Spleen (tissue), 13 donors: ENCODE results near the gene ZNF507. TPM values are rescaled to one million over a fixed set of nuclear protein-coding genes. Genes with fewer than 3 reads are reported as not detected.

Experiments
- DNase-seq: peaks from one replicate; pipeline ENCODE4 v3.0.0-alpha.2; 2020
- H3K27ac ChIP-seq, 8 donors: fragments of 200-600 bp; sonication (generic) in 7 of 8; 1 replicate in 4 of 8; 2 replicates in 4 of 8; pipeline versions ENCODE4 v1.5.0 to v1.8.0; 2016 to 2021; ENCODE audit warnings: inconsistent platforms in 4 of 8, mild to moderate bottlenecking in 4 of 8, moderate library complexity in 1 of 8
- H3K27me3 ChIP-seq, 7 donors: fragments of 200-600 bp; sonication (generic) in 6 of 7; replicated peaks in 1 of 7; 1 replicate in 4 of 7; 2 replicates in 3 of 7; pipeline versions ENCODE4 v1.5.0 to v1.8.0; 2016 to 2021; ENCODE audit warnings: inconsistent platforms in 3 of 7, mild to moderate bottlenecking in 1 of 7
- H3K36me3 ChIP-seq, 6 donors: fragments of 200-600 bp; sonication (generic) in 5 of 6; 1 replicate in 4 of 6; 2 replicates in 2 of 6; pipeline versions ENCODE4 v1.5.0 to v1.8.0; 2016 to 2021; ENCODE audit warnings: inconsistent platforms in 2 of 6
- H3K4me1 ChIP-seq, 6 donors: fragments of 200-600 bp; sonication (generic) in 5 of 6; 1 replicate in 3 of 6; 2 replicates in 3 of 6; pipeline versions ENCODE4 v1.5.0 to v1.8.0; 2016 to 2021; ENCODE audit warnings: inconsistent platforms in 3 of 6
- H3K4me3 ChIP-seq, 8 donors: fragments of 200-600 bp; sonication (generic) in 7 of 8; 1 replicate in 4 of 8; 2 replicates in 4 of 8; pipeline versions ENCODE4 v1.5.0 to v1.8.0; 2016 to 2021; ENCODE audit warnings: inconsistent platforms in 4 of 8, mild to moderate bottlenecking in 4 of 8, moderate library complexity in 2 of 8
- H3K9me3 ChIP-seq, 8 donors: fragments of 200-600 bp; sonication (generic) in 7 of 8; 1 replicate in 4 of 8; 2 replicates in 4 of 8; pipeline versions ENCODE4 v1.5.0 to v1.8.0; 2016 to 2021; ENCODE audit warnings: inconsistent platforms in 4 of 8
- POLR2A ChIP-seq, 3 donors: fragments of 450-650 bp; IDR thresholded peaks; one replicate each; pipeline ENCODE4 v1.5.1; 2017; ENCODE audit warnings: antibody characterized with exemption in 3 of 3, mild to moderate bottlenecking in 1 of 3
- POLR2AphosphoS5 ChIP-seq, 3 donors: sonication (generic); formaldehyde crosslinking; IDR thresholded peaks; one replicate each; pipeline ENCODE4 v1.5.1; 2017; ENCODE audit warnings: antibody characterized with exemption in 3 of 3
- WGBS, 5 donors: extraction: QIAGEN DNeasy Blood & Tissue Kit in 3 of 5; methylation state at CpG; one replicate each; pipeline versions ENCODE4 v1.1.5 to v1.1.7; 2013 to 2018; 5-methylcytosine and 5-hydroxymethylcytosine counted together
- intact Hi-C: fragments of 100-400 bp; cut with DNase I; formaldehyde crosslinking; loops from one replicate; pipeline ENCODE4 v1.15.0; 2023; ENCODE audit warnings: low total_unique reads
- long read RNA-seq, 2 donors: transcript quantifications; one replicate each; lab custom pipeline, GENCODE V29; 2026
- polyA plus RNA-seq, 3 donors: library from polyadenylated mRNA; stranded (reverse); fragments of 200-250 nt; gene quantifications; one replicate each; pipeline ENCODE4 v1.2.1, GENCODE V29; 2013
- total RNA-seq, 7 donors: library from RNA; depleted of rRNA in 3 of 7; stranded (reverse); fragments of >200 nt in 3 of 7; fragmentation: NEBNext Ultra II Directional in 4 of 7; extraction: Animal tissue kit (Norgen Biotek cat#: 25700) in 4 of 7; gene quantifications; one replicate each; pipeline versions ENCODE4 v1.1.0 to v1.2.1, GENCODE V29; 2016 to 2021
- TF ChIP-seq, protein P1 (sequence below), 11 experiments: fragments of 200-600 bp in 7 of 11; fragments of 450-650 bp in 4 of 11; sonication (generic) in 4 of 11; IDR thresholded peaks in 8 of 11; conservative IDR thresholded peaks in 3 of 11; 1 replicate in 7 of 11; 2 replicates in 4 of 11; pipeline versions ENCODE4 v1.4.0 to v1.8.0; 2016 to 2021; ENCODE audit warnings: antibody characterized with exemption in 11 of 11, inconsistent platforms in 4 of 11, mild to moderate bottlenecking in 1 of 11
- donor health status: healthy with polysubstance abuse.
- donor health status: DM: no; HTN: no; CAD: no; lungs with moderate emphysema.
- donor health status: DM: no; HTN: no; CAD: no.
- donor health status: Bipolar disorder and iron deficiency.
- donor health status: healthy.
- donor health status: DM: no; HTN: no; CAD: no.
- donor health status: DM: yes; HTN: yes; CAD: no.

ZNF507 gene
- 10 to 100 TPM; 20.4 to 31.4 (median 25.6) TPM for total RNA-seq
- 1 to 10 TPM; 3.6 to 5.1 (median 4.8) TPM for polyA plus RNA-seq
- long read RNA-seq, donor 1, partial matches to known transcripts, result 0 of 2 reads
- long read RNA-seq, donor 1, other reads (novel, unspliced or antisense), result 0 of 2 reads
- long read RNA-seq, donor 2, result 0 reads

DNA sequence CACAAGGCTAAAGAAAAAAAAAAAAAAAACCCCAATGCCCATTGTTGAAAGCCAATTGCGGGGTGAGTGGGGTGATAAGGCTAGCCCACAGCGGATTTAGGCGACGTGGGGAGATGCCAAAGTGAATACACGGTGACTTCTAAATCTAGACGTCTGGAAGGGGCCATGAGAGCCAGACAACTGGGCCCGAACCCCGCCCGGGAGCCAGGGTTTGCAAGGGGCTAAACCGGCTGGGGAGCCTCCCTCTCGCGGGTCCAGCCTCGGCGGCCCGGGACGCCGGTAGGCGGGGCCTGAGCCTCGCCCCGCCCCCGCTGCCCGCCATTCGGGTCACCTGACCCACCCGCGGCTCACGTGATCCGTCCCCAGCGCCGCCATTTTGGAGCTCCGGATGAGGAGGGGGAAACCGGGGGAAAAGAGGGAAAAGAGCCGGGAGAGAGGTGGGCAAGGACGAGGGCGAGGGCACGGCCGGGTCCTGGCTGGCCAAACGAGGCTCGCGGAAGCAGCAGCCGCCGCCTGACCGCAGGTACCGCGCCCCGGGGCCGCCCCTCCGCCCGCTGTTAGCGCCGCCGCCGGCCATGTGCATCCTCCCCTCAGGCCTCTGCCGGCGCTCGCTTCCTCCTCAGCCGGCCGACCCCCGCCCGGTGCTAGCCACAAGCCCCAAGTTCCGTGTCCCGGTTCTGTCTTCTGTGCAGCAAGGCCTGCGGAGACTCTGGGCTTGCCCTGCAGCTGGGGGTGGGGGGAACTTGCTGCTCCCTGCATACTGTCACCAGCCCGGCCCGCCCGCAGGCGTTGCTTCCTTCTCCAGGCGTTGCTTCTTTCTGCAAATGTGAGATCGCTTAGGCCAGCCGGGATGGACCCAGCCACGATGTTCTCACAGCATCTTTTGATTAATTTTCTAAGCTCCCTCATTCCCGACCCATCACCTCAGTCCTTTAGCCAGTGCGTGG lies at the start of gene ZNF507:
Gene ZNF507, plus strand, starts transcription at position 350 of the 947 bp plus-strand sequence. CDS start 7,221 bp downstream, outside the sequence.
- TF ChIP-seq POLR2AphosphoS5 (IDR thresholded peaks at IDR 0.05), result peak; percentile 76 to 82 (median 81)
- TF ChIP-seq, protein P1, sequence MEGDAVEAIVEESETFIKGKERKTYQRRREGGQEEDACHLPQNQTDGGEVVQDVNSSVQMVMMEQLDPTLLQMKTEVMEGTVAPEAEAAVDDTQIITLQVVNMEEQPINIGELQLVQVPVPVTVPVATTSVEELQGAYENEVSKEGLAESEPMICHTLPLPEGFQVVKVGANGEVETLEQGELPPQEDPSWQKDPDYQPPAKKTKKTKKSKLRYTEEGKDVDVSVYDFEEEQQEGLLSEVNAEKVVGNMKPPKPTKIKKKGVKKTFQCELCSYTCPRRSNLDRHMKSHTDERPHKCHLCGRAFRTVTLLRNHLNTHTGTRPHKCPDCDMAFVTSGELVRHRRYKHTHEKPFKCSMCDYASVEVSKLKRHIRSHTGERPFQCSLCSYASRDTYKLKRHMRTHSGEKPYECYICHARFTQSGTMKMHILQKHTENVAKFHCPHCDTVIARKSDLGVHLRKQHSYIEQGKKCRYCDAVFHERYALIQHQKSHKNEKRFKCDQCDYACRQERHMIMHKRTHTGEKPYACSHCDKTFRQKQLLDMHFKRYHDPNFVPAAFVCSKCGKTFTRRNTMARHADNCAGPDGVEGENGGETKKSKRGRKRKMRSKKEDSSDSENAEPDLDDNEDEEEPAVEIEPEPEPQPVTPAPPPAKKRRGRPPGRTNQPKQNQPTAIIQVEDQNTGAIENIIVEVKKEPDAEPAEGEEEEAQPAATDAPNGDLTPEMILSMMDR (IDR thresholded peaks at IDR 0.05 in 8 of 11, conservative IDR thresholded peaks at IDR 0.05 in 3 of 11), result no peak
- TF ChIP-seq POLR2A (IDR thresholded peaks at IDR 0.05), result peak in 2 of 3 donors; percentile 22 to 46
- WGBS, 5 donors, result 4 to 7% (median 5%) methylated on average over 49 to 72 of the region's 72 CpGs
- no peaks in the 10 kb centered on the region for H3K9me3 ChIP-seq
- H3K4me3 ChIP-seq, result peak within 1 kb of the TSS; percentile 85 to 100 (median 99)
- peaks cover 0 to 34% (median 0%) of the 10 kb centered on the region in 7 donors for H3K27me3 ChIP-seq
- peaks cover 30 to 60% (median 44%) of the 10 kb centered on the region in 6 donors for H3K4me1 ChIP-seq
- DNase-seq, result peak; percentile 94
- intact Hi-C loops, result loop anchor here (10.0 kb wide), 1 partner anchor 59 kb away; the partner anchor contains the start of gene DPY19L3
- peaks cover 0 to 32% (median 18%) of the 10 kb centered on the region in 6 donors for H3K36me3 ChIP-seq
- peak within 1 kb of the TSS; percentile 81 to 91 (median 85) for H3K27ac ChIP-seq

DNA sequence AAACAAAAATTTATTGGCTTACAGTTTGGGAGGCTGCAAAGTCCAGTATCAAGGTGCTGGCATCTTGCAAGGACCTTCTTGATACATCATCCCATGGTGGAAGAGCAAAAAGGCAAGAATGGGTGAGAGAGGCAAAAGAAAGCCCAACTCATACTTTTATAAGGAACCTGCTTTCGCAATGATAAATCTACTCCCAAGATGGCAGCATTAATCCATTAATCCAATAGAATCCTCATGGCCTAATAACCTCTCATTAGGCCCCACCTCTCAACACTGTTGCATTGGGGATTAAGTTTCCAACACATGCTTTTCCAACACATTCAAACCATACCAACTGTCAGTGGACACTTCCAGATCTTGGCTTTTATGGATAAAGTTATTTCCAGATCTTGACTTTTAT lies 48.7 kb upstream of the ZNF507 start:
- H3K27ac ChIP-seq, result no peak overlapping the region
- H3K27me3 ChIP-seq, result peaks cover 0 to 9% (median 0%) of the 10 kb centered on the region in 7 donors
- WGBS, 5 donors, result 88 to 100% (median 96%) methylated on average over 1 of the region's 1 CpG
- H3K36me3 ChIP-seq, result no peaks in the 10 kb centered on the region
- DNase-seq, result no peak
- H3K4me1 ChIP-seq, result no peaks in the 10 kb centered on the region
- intact Hi-C loops, result no loop called here
- H3K4me3 ChIP-seq, result no peak overlapping the region
- TF ChIP-seq POLR2AphosphoS5 (IDR thresholded peaks at IDR 0.05) (no peak), POLR2A (IDR thresholded peaks at IDR 0.05) (no peak)
- TF ChIP-seq, protein P1 (IDR thresholded peaks at IDR 0.05 in 8 of 11, conservative IDR thresholded peaks at IDR 0.05 in 3 of 11), result no peak
- peaks cover 0 to 27% (median 15%) of the 10 kb centered on the region in 8 donors for H3K9me3 ChIP-seq

DNA sequence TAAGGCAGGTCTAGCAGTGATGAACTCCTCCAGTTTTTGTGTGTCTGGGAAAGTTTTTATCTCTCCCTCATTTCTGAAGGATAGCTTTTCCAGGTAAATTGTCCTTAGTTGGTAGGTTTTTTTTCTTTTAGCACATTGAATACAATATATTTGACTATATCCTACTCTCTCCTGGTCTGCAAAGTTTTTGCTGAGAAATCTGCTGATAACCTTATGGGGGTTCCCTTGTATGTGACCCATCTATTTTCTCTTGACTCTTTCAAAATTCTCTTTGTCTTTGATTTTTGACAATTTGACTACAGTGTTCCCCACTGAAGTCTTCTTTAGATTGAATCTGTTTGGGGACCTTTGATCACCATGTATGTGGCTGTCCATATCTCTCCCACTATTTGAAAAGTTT lies 42.6 kb upstream of the ZNF507 start:
- no peak for TF ChIP-seq POLR2AphosphoS5 (IDR thresholded peaks at IDR 0.05)
- no peak for TF ChIP-seq POLR2A (IDR thresholded peaks at IDR 0.05)
- TF ChIP-seq, protein P1 (IDR thresholded peaks at IDR 0.05 in 8 of 11, conservative IDR thresholded peaks at IDR 0.05 in 3 of 11), result no peak
- H3K27ac ChIP-seq, result no peak overlapping the region
- H3K36me3 ChIP-seq, result no peaks in the 10 kb centered on the region
- no peaks in the 10 kb centered on the region for H3K4me1 ChIP-seq
- peaks cover 5 to 54% (median 41%) of the 10 kb centered on the region in 8 donors for H3K9me3 ChIP-seq
- H3K4me3 ChIP-seq, result no peak overlapping the region
- intact Hi-C loops, result no loop called here
- DNase-seq, result no peak
- H3K27me3 ChIP-seq, result peaks cover 0 to 33% (median 0%) of the 10 kb centered on the region in 7 donors

DNA sequence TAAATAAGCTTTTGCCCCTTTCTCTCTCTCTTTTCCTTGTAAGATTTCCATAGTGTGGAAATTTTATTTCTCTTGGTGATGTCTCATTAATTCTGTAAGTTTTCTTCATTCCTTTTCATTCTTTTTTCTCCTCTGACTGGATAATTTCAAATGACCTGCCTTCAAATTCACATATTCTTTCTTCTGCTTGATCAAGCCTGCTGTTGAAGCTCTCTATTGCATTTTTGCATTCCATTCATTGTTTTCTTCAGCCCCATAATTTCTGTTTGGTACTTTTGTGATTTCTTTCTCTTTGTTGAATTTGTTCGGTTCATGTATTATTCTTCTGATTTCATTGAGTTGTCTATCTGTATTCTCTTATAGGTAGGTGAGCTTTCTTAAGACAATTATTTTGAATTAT lies 42.2 kb upstream of the ZNF507 start:
- Histone ChIP-seq H3K4me3 (no peak overlapping the region), H3K27ac (no peak overlapping the region), H3K27me3 (peaks cover 0 to 37% (median 3%) of the 10 kb centered on the region in 7 donors), H3K9me3 (peaks cover 5 to 53% (median 40%) of the 10 kb centered on the region in 8 donors), H3K4me1 (no peaks in the 10 kb centered on the region), H3K36me3 (no peaks in the 10 kb centered on the region)
- TF ChIP-seq POLR2AphosphoS5 (IDR thresholded peaks at IDR 0.05) (no peak), POLR2A (IDR thresholded peaks at IDR 0.05) (no peak)
- TF ChIP-seq, protein P1 (IDR thresholded peaks at IDR 0.05 in 8 of 11, conservative IDR thresholded peaks at IDR 0.05 in 3 of 11), result no peak
- WGBS, 5 donors, result 85 to 97% (median 90%) methylated on average over 1 of the region's 1 CpG
- no peak for DNase-seq
- intact Hi-C loops, result no loop called here
